GM15510 (cell line): ENCODE data around the gene CUL1.

Experiments
- POLR2A ChIP-seq: IDR thresholded peaks from 3 replicates; pipeline ENCODE4 v1.6.1; 2011; ENCODE audit warnings: borderline replicate concordance; ENCODE audit not compliant: insufficient read length; ENCODE audit errors: extremely low read depth

The CUL1 gene

GRCh38 chr7:148790850-148791249, 92.1 kb downstream of the CUL1 start:
- no peak for TF ChIP-seq POLR2A

DNA sequence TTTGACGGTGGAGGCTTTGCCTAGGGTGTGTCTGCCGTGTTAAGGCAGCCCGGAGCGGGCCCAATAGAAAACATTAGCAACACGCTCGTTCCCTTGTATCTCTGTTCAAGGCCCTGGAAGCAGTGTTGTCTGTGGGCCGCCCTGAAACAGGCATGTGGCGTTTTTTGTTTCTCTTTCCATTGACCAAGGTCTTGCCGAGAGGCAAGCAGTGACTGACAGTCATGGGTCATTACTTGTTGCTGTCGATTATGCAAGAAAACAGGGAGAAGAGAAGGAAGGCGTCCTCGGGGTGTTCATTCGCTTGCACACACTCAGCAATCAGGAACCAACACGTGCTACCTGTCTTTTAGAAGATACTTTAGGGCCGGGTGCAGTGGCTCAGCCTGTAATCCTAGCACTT, 92.8 kb downstream of the CUL1 start:
- no peak for TF ChIP-seq POLR2A

- TF ChIP-seq POLR2A, result no peak
These were observed 94.9 kb downstream of the CUL1 start for GRCh38 chr7:148793590-148793989.

DNA sequence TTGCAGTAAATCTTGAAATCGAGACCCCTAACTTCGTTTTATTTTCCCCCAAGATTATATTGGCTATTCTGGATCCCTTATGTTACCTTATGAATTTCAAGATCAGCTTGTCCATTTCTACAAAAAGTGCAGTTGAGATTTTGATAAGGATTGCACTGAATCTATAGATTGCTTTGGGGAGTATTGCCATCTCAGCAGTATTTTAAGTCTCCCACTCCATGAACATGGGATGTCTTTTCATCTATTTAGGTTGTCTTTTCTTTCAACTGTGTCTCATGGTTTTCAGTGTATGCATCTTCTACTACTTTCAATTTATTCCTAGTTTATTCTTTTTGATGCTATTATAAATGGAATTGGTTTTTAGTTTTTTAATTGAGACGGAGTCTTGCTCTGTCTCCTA, 95.8 kb downstream of the CUL1 start:
- TF ChIP-seq POLR2A, result no peak

GRCh38 chr7:148796841-148797240, 98.1 kb downstream of the CUL1 start:
- no peak for TF ChIP-seq POLR2A

- no peak for TF ChIP-seq POLR2A
These were observed 101.3 kb downstream of the CUL1 start for GRCh38 chr7:148799893-148800555.

DNA sequence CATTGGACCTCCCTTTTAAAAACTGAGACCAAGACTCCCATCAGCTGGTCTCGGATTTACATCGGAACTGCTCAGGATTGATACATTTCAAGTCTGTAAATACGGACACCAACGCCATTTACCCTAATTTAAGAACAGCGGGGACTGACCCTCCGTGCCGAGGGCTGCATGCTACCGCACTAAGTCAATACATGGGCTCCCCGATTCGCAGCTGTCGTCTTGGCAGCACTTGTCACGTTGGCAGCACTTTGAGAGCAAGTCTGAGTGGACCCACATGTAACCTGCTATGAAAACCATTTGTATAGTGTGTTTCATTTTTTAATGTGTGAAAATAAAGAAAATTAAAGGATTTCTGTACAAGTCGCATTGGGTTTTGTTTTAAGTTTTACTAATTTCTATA, 102.0 kb downstream of the CUL1 start:
- no peak for TF ChIP-seq POLR2A

DNA sequence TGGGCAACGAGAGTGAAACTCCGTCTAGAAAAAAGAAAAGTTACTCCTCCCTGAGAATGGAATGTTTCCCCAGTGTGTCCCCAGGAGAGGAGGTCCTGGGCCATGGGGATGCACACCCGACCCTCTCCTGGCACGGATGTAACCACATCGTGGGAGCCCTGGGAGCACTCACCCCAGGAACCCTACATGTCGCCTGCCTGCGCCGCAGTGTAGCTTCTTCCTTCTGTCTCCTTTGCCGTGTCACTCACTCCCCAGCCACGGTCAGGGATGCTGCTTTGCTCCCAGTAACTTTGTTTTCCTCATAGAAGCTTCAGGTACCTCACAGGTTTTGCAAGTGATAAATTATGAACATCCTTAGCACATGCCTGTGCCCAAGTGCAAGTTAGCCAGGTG, 103.4 kb downstream of the CUL1 start:
- TF ChIP-seq POLR2A, result no peak

- TF ChIP-seq POLR2A, result no peak
These were observed 104.4 kb downstream of the CUL1 start for GRCh38 chr7:148803094-148803493.

GRCh38 chr7:148804343-148805235, 105.9 kb downstream of the CUL1 start:
- TF ChIP-seq POLR2A, result no peak

DNA sequence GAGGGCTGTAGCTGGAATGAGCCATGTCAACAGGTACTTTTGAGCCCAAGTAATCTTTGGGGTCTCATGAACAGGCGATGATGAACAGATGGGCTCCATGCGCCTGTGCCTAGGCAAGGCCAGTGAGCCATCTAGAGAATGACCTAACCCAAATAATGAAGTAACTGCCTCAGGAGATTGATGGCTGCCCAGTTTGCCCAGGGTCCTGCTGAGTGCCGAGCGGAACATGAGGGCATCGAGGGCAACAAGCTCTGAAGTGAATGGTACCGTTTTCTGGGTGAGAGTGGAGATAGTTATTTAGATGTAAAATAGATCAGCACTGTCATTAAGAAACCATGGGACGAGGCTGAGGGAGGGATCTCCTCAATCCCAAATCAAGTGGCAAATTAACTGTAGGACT, 107.5 kb downstream of the CUL1 start:
- no peak for TF ChIP-seq POLR2A

DNA sequence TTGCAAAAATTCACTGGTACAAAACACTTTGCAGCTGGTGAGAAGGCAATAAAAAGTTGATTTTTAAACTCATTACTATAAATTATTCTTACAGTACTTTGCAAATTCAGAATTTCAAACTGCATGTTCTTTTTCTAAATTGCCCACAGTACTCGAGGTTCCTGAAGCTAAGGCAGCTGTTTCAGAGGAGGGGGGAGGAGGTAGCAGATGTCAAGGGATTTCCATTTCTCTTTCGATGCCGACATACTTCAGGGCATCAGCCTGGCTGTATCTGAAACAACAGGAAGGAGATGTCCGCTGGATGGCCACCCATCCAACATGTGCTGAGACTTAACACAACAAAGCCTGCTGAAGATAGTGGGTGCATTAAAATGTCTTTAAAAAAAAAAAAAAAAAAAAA, 108.7 kb downstream of the CUL1 start:
- no peak for TF ChIP-seq POLR2A

- no peak for TF ChIP-seq POLR2A
These were observed 111.2 kb downstream of the CUL1 start for GRCh38 chr7:148809856-148810255.

- no peak for TF ChIP-seq POLR2A
These were observed 113.2 kb downstream of the CUL1 start for GRCh38 chr7:148811892-148812291.

DNA sequence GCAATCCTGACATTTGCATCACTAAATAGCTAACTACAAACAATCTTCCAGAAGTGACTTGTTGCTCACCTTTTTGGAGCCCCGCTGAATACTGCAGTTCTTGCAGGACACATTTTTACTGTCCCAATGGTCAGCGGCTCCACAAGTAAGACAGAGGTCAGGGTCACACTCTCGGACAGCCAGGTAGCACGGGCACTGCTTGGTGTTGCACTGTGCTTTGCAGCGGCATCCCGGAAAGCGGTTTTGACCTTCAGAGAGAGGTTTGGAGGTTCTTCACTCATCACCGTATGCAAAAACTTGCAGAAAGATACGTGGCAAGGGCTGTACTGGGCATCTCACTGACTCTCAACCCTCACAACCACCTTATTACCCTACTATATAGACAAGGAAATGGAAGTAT, 115.2 kb downstream of the CUL1 start:
- no peak for TF ChIP-seq POLR2A
